A549 (cell line): ENCODE measurements around the gene MARCOL.
"Not testable (repeated sequence)": the region's sequence is repeated elsewhere in the genome, so short reads cannot be mapped to it uniquely, and the experiment has no call there.

Source experiments
- CHD2 ChIP-seq: fragments of 150-350 bp; IDR thresholded peaks from 2 replicates; pipeline ENCODE4 v1.6.1; 2014; ENCODE audit warnings: low read length; ENCODE audit not compliant: partially characterized antibody
- CHD4 ChIP-seq: fragments of 200-600 bp; sonication (generic); IDR thresholded peaks from 2 replicates; pipeline ENCODE4 v1.6.1; 2016; ENCODE audit warnings: antibody characterized with exemption, mild to moderate bottlenecking, borderline replicate concordance
- CTCF ChIP-seq: fragments of >200 bp; sonication (Bioruptor Twin); formaldehyde crosslinking; IDR thresholded peaks from 3 replicates; pipeline ENCODE4 v1.5.1; 2016
- EHMT2 ChIP-seq: fragments of 200-600 bp; sonication (generic); IDR thresholded peaks from 2 replicates; pipeline ENCODE4 v1.6.1; 2016; ENCODE audit warnings: antibody characterized with exemption, low read depth, mild to moderate bottlenecking, moderate library complexity
- ESRRA ChIP-seq: fragments of 150-350 bp; IDR thresholded peaks from 2 replicates; pipeline ENCODE4 v1.6.1; 2014; ENCODE audit warnings: mild to moderate bottlenecking, low read length, borderline replicate concordance
- JUN ChIP-seq, 2 experiments: fragments of >200 bp; sonication (Bioruptor Twin); formaldehyde crosslinking; IDR thresholded peaks; 2 replicates in 1 of 2; 3 replicates in 1 of 2; pipeline ENCODE4 v1.6.1; 2016 to 2017
- JUNB ChIP-seq: fragments of >200 bp; sonication (Bioruptor Twin); formaldehyde crosslinking; IDR thresholded peaks from 2 replicates; pipeline ENCODE4 v1.6.1; 2016
- MAX ChIP-seq: IDR thresholded peaks from 2 replicates; pipeline ENCODE4 v1.6.1; 2012
- POLR2A ChIP-seq: IDR thresholded peaks from 2 replicates; pipeline ENCODE4 v1.6.1; 2012; ENCODE audit warnings: mild to moderate bottlenecking, low read length
- REST ChIP-seq: fragments of 200-600 bp; sonication (generic); IDR thresholded peaks from 2 replicates; pipeline ENCODE4 v1.6.1; 2016; ENCODE audit warnings: antibody characterized with exemption, mild to moderate bottlenecking, moderate library complexity
- RFX5 ChIP-seq: fragments of 450-650 bp; IDR thresholded peaks from 2 replicates; pipeline ENCODE4 v1.7.1; 2014; ENCODE audit warnings: antibody characterized with exemption, mild to moderate bottlenecking, moderate library complexity
- USF2 ChIP-seq: fragments of 450-650 bp; IDR thresholded peaks from 2 replicates; pipeline ENCODE4 v1.6.1; 2014; ENCODE audit warnings: antibody characterized with exemption

GRCh38 chr5:148280893-148281292 lies 42.6 kb downstream of the MARCOL start:
- not testable (repeated sequence) for TF ChIP-seq JUNB; REST; CTCF; JUN (IDR thresholded peaks at IDR 0.05); CHD2; MAX; EHMT2; RFX5; CHD4; ESRRA; USF2; POLR2A
